Articular chondrocyte of knee joint (primary cell): Measurements from ENCODE around the gene RGMA. TPM values are rescaled to one million over a fixed set of nuclear protein-coding genes. Genes with fewer than 3 reads are reported as not detected.

Source experiments
- total RNA-seq: library from RNA; depleted of rRNA; stranded (reverse); fragments of >200 nt; gene quantifications from 2 replicates; pipeline ENCODE4 v1.2.3, GENCODE V29; 2012

RGMA gene
- total RNA-seq, result 2.9 and 4.1 TPM in 2 replicates

DNA sequence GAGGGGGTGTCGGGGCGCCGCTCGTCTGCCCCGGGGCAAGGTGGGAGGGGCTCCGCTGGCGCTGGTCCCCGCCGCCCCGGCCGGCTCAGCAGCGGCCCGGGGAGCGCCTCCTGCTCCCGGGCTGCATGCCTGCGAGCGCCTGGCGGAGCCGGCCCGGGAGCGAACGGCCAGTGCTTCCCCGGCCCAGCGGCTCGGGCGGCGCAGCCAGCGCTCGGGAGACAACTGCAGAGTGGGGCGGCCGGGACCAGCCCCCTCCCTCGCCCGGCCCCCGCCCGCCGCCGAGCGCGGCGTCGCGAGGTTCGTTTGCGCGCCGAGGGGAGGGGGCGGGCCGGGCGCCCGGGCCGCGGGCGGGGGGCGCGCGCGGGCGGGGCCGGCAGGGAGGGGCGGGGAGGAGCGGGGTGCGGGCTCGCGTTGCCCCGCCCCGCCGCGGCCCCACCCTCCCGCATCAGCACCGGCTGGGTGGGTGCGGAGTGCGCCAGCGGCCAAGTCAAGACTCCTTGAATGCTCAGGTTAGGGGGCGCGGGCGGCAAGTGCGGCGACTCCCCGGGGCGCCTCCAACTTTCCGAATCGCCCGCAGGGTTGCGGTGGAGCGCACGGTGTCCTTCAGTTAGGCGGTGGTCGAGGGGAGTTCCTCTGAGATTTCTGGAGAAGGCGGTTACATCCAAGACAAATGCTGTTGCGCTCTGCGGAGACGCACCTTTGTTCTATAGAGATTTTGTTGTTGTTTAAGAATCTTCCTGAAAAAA, at the start of gene RGMA:
RGMA (minus strand) TSS at position 231 of the 746 bp plus-strand sequence. CDS start 279 bp downstream, outside the sequence.

Other genes with a start within 250 kb of the RGMA start
- gene CHD2, start 188.9 kb downstream of the RGMA start, total RNA-seq, result 118 and 130 TPM in 2 replicates